ENCODE data around the gene RERE. TPM values are rescaled to one million over a fixed set of nuclear protein-coding genes. Genes with fewer than 3 reads are reported as not detected.
A peak's percentile ranks its signal among the peaks of the same experiment; 100 is the strongest.

Gene RERE
- total RNA-seq, 1 experiment from 2014 or later: 161 TPM

GRCh38 chr1:8378178-8378577 lies 439.3 kb downstream of the RERE start:
- peak overlapping the region; percentile 94; the same call in 1 of the 2 replicates for H3K27ac Mint-ChIP-seq
- TF ChIP-seq EMX1 (CRISPR knock-in tag; IDR thresholded peaks at IDR 0.05) (no peak), ATF6 (CRISPR knock-in tag; IDR thresholded peaks at IDR 0.05) (no peak), ETV6 (CRISPR knock-in tag; IDR thresholded peaks at IDR 0.05) (no peak), GABPB1 (CRISPR knock-in tag; IDR thresholded peaks at IDR 0.05) (no peak), CREM (CRISPR knock-in tag; IDR thresholded peaks at IDR 0.05) (no peak), NR3C1 (CRISPR knock-in tag; conservative IDR thresholded peaks at IDR 0.05; ENCODE audit: low read depth) (no peak)
- TF ChIP-seq, protein P1, sequence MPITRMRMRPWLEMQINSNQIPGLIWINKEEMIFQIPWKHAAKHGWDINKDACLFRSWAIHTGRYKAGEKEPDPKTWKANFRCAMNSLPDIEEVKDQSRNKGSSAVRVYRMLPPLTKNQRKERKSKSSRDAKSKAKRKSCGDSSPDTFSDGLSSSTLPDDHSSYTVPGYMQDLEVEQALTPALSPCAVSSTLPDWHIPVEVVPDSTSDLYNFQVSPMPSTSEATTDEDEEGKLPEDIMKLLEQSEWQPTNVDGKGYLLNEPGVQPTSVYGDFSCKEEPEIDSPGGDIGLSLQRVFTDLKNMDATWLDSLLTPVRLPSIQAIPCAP (CRISPR knock-in tag; IDR thresholded peaks at IDR 0.05): no peak
- TF ChIP-seq, protein P2, sequence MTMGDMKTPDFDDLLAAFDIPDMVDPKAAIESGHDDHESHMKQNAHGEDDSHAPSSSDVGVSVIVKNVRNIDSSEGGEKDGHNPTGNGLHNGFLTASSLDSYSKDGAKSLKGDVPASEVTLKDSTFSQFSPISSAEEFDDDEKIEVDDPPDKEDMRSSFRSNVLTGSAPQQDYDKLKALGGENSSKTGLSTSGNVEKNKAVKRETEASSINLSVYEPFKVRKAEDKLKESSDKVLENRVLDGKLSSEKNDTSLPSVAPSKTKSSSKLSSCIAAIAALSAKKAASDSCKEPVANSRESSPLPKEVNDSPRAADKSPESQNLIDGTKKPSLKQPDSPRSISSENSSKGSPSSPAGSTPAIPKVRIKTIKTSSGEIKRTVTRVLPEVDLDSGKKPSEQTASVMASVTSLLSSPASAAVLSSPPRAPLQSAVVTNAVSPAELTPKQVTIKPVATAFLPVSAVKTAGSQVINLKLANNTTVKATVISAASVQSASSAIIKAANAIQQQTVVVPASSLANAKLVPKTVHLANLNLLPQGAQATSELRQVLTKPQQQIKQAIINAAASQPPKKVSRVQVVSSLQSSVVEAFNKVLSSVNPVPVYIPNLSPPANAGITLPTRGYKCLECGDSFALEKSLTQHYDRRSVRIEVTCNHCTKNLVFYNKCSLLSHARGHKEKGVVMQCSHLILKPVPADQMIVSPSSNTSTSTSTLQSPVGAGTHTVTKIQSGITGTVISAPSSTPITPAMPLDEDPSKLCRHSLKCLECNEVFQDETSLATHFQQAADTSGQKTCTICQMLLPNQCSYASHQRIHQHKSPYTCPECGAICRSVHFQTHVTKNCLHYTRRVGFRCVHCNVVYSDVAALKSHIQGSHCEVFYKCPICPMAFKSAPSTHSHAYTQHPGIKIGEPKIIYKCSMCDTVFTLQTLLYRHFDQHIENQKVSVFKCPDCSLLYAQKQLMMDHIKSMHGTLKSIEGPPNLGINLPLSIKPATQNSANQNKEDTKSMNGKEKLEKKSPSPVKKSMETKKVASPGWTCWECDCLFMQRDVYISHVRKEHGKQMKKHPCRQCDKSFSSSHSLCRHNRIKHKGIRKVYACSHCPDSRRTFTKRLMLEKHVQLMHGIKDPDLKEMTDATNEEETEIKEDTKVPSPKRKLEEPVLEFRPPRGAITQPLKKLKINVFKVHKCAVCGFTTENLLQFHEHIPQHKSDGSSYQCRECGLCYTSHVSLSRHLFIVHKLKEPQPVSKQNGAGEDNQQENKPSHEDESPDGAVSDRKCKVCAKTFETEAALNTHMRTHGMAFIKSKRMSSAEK (CRISPR knock-in tag; IDR thresholded peaks at IDR 0.05; ENCODE audit: borderline replicate concordance): no peak
- TF ChIP-seq, protein P3, sequence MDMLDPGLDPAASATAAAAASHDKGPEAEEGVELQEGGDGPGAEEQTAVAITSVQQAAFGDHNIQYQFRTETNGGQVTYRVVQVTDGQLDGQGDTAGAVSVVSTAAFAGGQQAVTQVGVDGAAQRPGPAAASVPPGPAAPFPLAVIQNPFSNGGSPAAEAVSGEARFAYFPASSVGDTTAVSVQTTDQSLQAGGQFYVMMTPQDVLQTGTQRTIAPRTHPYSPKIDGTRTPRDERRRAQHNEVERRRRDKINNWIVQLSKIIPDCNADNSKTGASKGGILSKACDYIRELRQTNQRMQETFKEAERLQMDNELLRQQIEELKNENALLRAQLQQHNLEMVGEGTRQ (CRISPR knock-in tag; IDR thresholded peaks at IDR 0.05): no peak
- TF ChIP-seq, protein P4, sequence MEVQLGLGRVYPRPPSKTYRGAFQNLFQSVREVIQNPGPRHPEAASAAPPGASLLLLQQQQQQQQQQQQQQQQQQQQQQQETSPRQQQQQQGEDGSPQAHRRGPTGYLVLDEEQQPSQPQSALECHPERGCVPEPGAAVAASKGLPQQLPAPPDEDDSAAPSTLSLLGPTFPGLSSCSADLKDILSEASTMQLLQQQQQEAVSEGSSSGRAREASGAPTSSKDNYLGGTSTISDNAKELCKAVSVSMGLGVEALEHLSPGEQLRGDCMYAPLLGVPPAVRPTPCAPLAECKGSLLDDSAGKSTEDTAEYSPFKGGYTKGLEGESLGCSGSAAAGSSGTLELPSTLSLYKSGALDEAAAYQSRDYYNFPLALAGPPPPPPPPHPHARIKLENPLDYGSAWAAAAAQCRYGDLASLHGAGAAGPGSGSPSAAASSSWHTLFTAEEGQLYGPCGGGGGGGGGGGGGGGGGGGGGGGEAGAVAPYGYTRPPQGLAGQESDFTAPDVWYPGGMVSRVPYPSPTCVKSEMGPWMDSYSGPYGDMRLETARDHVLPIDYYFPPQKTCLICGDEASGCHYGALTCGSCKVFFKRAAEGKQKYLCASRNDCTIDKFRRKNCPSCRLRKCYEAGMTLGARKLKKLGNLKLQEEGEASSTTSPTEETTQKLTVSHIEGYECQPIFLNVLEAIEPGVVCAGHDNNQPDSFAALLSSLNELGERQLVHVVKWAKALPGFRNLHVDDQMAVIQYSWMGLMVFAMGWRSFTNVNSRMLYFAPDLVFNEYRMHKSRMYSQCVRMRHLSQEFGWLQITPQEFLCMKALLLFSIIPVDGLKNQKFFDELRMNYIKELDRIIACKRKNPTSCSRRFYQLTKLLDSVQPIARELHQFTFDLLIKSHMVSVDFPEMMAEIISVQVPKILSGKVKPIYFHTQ (CRISPR knock-in tag; IDR thresholded peaks at IDR 0.05): no peak
- POLR2A ChIA-PET: no interaction called here
- H3K4me3 Mint-ChIP-seq: no peak overlapping the region
- CTCF ChIA-PET: interaction anchor here (1.2 kb wide), 1 partner anchor 19 kb away, joined by 3 read pairs; no protein-coding TSS in a partner anchor
- no peaks in the 10 kb centered on the region for H3K9me3 Mint-ChIP-seq
- peaks cover 81% of the 10 kb centered on the region for H3K4me1 Mint-ChIP-seq
- H3K36me3 Mint-ChIP-seq: 0 out of 2 replicates have a peak, but pooled peaks cover 2% of the 10 kb centered on the region
- DNase-seq (ENCODE audit: low spot score): no peak
- H3K27me3 Mint-ChIP-seq (ENCODE audit: low read depth): no peaks in the 10 kb centered on the region
- no peak for ATAC-seq

DNA sequence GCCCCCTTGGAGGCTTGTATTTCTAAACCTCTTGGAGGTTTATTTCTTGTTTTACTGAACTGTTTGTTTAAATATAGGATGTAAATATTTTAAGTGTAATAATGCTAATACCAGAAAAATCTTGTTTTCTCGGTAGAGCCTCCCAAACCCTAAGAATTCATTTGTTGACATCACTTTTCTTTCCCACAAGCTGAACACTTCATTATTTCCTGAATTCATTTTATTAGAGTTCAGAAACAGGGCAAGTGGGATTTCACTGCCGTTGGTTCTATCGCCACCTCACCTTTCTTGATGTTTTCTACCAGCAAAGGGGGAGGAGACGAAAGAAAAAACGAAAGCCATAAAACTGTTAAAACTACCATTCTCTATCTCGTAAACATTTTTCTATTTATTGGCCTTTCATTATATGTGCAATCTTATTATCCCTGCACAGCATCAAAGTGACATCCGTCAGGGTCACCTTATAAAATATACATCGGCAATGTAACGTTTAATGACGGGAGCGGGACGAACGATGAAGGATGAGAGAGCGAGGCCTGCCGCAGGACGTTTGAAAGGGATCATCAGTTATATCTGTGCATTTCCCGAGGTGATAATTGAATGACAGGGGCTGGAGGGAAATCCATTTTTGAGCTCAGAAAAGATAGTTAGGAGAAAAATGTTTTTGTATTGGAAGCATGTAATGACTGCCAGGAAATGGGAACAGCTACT lies 440.0 kb downstream of the RERE start:
- DNase-seq (ENCODE audit: low spot score) (no peak), ATAC-seq (no peak)
- Mint-ChIP-seq H3K9me3 (no peaks in the 10 kb centered on the region), H3K27ac (0 out of 2 replicates have a peak overlapping the region, but pooled peaks have one; percentile 42), H3K4me3 (no peak overlapping the region), H3K27me3 (ENCODE audit: low read depth) (no peaks in the 10 kb centered on the region), H3K36me3 (0 out of 2 replicates have a peak, but pooled peaks cover 2% of the 10 kb centered on the region), H3K4me1 (peaks cover 81% of the 10 kb centered on the region)
- POLR2A ChIA-PET: no interaction called here
- CTCF ChIA-PET: no interaction called here
- TF ChIP-seq, protein P5, sequence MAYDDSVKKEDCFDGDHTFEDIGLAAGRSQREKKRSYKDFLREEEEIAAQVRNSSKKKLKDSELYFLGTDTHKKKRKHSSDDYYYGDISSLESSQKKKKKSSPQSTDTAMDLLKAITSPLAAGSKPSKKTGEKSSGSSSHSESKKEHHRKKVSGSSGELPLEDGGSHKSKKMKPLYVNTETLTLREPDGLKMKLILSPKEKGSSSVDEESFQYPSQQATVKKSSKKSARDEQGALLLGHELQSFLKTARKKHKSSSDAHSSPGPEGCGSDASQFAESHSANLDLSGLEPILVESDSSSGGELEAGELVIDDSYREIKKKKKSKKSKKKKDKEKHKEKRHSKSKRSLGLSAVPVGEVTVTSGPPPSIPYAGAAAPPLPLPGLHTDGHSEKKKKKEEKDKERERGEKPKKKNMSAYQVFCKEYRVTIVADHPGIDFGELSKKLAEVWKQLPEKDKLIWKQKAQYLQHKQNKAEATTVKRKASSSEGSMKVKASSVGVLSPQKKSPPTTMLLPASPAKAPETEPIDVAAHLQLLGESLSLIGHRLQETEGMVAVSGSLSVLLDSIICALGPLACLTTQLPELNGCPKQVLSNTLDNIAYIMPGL (CRISPR knock-in tag; IDR thresholded peaks at IDR 0.05): no peak
- no peak for TF ChIP-seq PREB (CRISPR knock-in tag; IDR thresholded peaks at IDR 0.05; ENCODE audit: borderline replicate concordance)
- no peak for TF ChIP-seq FOXJ3 (CRISPR knock-in tag; IDR thresholded peaks at IDR 0.05; ENCODE audit: borderline replicate concordance)
- TF ChIP-seq, protein P2 (CRISPR knock-in tag; IDR thresholded peaks at IDR 0.05; ENCODE audit: borderline replicate concordance): no peak

Measured in WTC11 (cell line).